Natural killer cell (primary cell): ENCODE measurements around the gene IREB2. TPM values are rescaled to one million over a fixed set of nuclear protein-coding genes. Genes with fewer than 3 reads are reported as not detected.

Experiments used
- ATAC-seq, 3 donors: fragments of 150-1000 bp in 2 of 3; fragments of 200-7000 bp in 1 of 3; cut with Tn5 transposase; 1 replicate in 1 of 3; 2 replicates in 2 of 3; pipeline ENCODE4 v1.10.0; 2021; ENCODE audit warnings: mild to moderate bottlenecking in 2 of 3, moderate library complexity in 2 of 3
- DNase-seq, 2 donors: peaks; one replicate each; pipeline versions ENCODE4 v3.0.0 to v3.0.0-alpha.2; 2013 to 2021; ENCODE audit warnings: mixed read lengths in 1 of 2
- H3K27ac ChIP-seq: one replicate; pipeline ENCODE4 v1.5.1; 2013; ENCODE audit warnings: mild to moderate bottlenecking, low read length
- H3K27me3 ChIP-seq: one replicate; pipeline ENCODE4 v1.6.1; 2013; ENCODE audit warnings: low read length; ENCODE audit not compliant: control insufficient read depth, insufficient read depth
- H3K36me3 ChIP-seq: one replicate; pipeline ENCODE4 v1.6.1; 2013; ENCODE audit warnings: low read length; ENCODE audit not compliant: control insufficient read depth, insufficient read depth
- H3K4me1 ChIP-seq: one replicate; pipeline ENCODE4 v1.6.1; 2013; ENCODE audit warnings: low read length; ENCODE audit not compliant: control insufficient read depth, insufficient read depth
- H3K4me3 ChIP-seq: one replicate; pipeline ENCODE4 v1.5.1; 2013; ENCODE audit warnings: low read length
- H3K9me3 ChIP-seq: one replicate; pipeline ENCODE4 v1.6.1; 2013; ENCODE audit warnings: low read length; ENCODE audit not compliant: control insufficient read depth, insufficient read depth
- H3K27ac Mint-ChIP-seq, 2 donors: one replicate each; pipeline ENCODE4 v1.8.0; 2022; ENCODE audit warnings: mild to moderate bottlenecking in 2 of 2, mixed read lengths in 2 of 2, moderate library complexity in 1 of 2
- H3K27me3 Mint-ChIP-seq, 2 donors: one replicate each; pipeline ENCODE4 v1.8.0; 2022; ENCODE audit warnings: low read depth in 2 of 2, mixed read lengths in 2 of 2
- H3K36me3 Mint-ChIP-seq: one replicate; pipeline ENCODE4 v1.8.0; 2022; ENCODE audit warnings: mixed read lengths
- H3K4me1 Mint-ChIP-seq, 2 donors: one replicate each; pipeline ENCODE4 v1.8.0; 2022; ENCODE audit warnings: mixed read lengths in 2 of 2
- H3K4me3 Mint-ChIP-seq: one replicate; pipeline ENCODE4 v1.8.0; 2022; ENCODE audit warnings: mild to moderate bottlenecking, moderate library complexity, mixed read lengths
- H3K9me3 Mint-ChIP-seq, 2 donors: one replicate each; pipeline ENCODE4 v1.8.0; 2022; ENCODE audit warnings: mixed read lengths in 2 of 2
- CTCF ChIP-seq: fragments of 200-600 bp; IDR thresholded peaks from one replicate; pipeline ENCODE4 v1.8.0; 2022; ENCODE audit warnings: antibody characterized with exemption
- WGBS: methylation state at CpG from one replicate; pipeline ENCODE4 v1.1.7; 2013; ENCODE audit warnings: missing lambda C conversion rate; ENCODE audit not compliant: insufficient coverage; 5-methylcytosine and 5-hydroxymethylcytosine counted together
- intact Hi-C: fragments of 100-400 bp; cut with micrococcal nuclease; formaldehyde crosslinking; loops from one replicate; pipeline ENCODE4 v1.14.2; 2022
- total RNA-seq, 4 donors: library from RNA; stranded (reverse); fragments of 120-200 nt in 1 of 4; gene quantifications; one replicate each; pipeline versions ENCODE4 v1.2.3 to v1.2.4, GENCODE V29; 2013 to 2022

The IREB2 gene
- total RNA-seq, 3 donors from 2014 or later (not counting 1 experiment from before 2014, with no cell fraction given), result 84.9 to 121 (median 99.0) TPM

GRCh38 chr15:78389738-78390137 is 48.3 kb upstream of the IREB2 start:
- intact Hi-C loops, result no loop called here
- DNase-seq, result no peak
- no peaks in the 10 kb centered on the region for H3K9me3 ChIP-seq
- H3K4me3 Mint-ChIP-seq, result no peak overlapping the region
- no peak for ATAC-seq
- H3K36me3 Mint-ChIP-seq, result no peaks in the 10 kb centered on the region
- no peaks in the 10 kb centered on the region for H3K9me3 Mint-ChIP-seq
- no peaks in the 10 kb centered on the region for H3K4me1 Mint-ChIP-seq
- 92% methylated on average over 2 of the region's 2 CpGs for WGBS
- no peak overlapping the region for H3K4me3 ChIP-seq
- H3K4me1 ChIP-seq, result no peaks in the 10 kb centered on the region
- TF ChIP-seq CTCF, result no peak
- H3K27me3 ChIP-seq, result no peaks in the 10 kb centered on the region
- H3K36me3 ChIP-seq, result no peaks in the 10 kb centered on the region
- no peak overlapping the region for H3K27ac Mint-ChIP-seq
- peaks cover 20 to 28% of the 10 kb centered on the region in 2 donors for H3K27me3 Mint-ChIP-seq
- no peak overlapping the region for H3K27ac ChIP-seq

GRCh38 chr15:78390242-78390641 is 47.8 kb upstream of the IREB2 start:
- Mint-ChIP-seq H3K27me3 (peaks cover 15 to 23% of the 10 kb centered on the region in 2 donors), H3K36me3 (no peaks in the 10 kb centered on the region), H3K27ac (no peak overlapping the region), H3K4me3 (no peak overlapping the region), H3K4me1 (no peaks in the 10 kb centered on the region), H3K9me3 (no peaks in the 10 kb centered on the region)
- ATAC-seq, result no peak
- H3K27me3 ChIP-seq, result no peaks in the 10 kb centered on the region
- H3K27ac ChIP-seq, result no peak overlapping the region
- H3K9me3 ChIP-seq, result no peaks in the 10 kb centered on the region
- H3K4me3 ChIP-seq, result no peak overlapping the region
- TF ChIP-seq CTCF, result no peak
- WGBS, result 80% methylated on average over 1 of the region's 1 CpG
- no peaks in the 10 kb centered on the region for H3K4me1 ChIP-seq
- H3K36me3 ChIP-seq, result no peaks in the 10 kb centered on the region
- DNase-seq, result no peak
- intact Hi-C loops, result no loop called here

GRCh38 chr15:78390826-78391225 is 47.2 kb upstream of the IREB2 start:
- WGBS, result 79% methylated on average over 3 of the region's 3 CpGs
- no peak overlapping the region for H3K27ac Mint-ChIP-seq
- Histone ChIP-seq H3K36me3 (no peaks in the 10 kb centered on the region), H3K9me3 (no peaks in the 10 kb centered on the region), H3K27me3 (no peaks in the 10 kb centered on the region), H3K27ac (no peak overlapping the region), H3K4me3 (no peak overlapping the region), H3K4me1 (no peaks in the 10 kb centered on the region)
- H3K27me3 Mint-ChIP-seq, result peaks cover 9 to 19% of the 10 kb centered on the region in 2 donors
- no peaks in the 10 kb centered on the region for H3K4me1 Mint-ChIP-seq
- no peak for TF ChIP-seq CTCF
- DNase-seq (no peak), ATAC-seq (no peak)
- intact Hi-C loops, result no loop called here
- no peaks in the 10 kb centered on the region for H3K36me3 Mint-ChIP-seq
- no peaks in the 10 kb centered on the region for H3K9me3 Mint-ChIP-seq
- no peak overlapping the region for H3K4me3 Mint-ChIP-seq

- H3K4me1 Mint-ChIP-seq, result peaks cover 2 to 5% of the 10 kb centered on the region in 2 donors
- H3K4me3 Mint-ChIP-seq, result no peak overlapping the region
- no peaks in the 10 kb centered on the region for H3K9me3 ChIP-seq
- no peak overlapping the region for H3K27ac ChIP-seq
- no peak overlapping the region for H3K27ac Mint-ChIP-seq
- intact Hi-C loops, result no loop called here
- no peaks in the 10 kb centered on the region for H3K4me1 ChIP-seq
- ATAC-seq, result no peak
- H3K36me3 Mint-ChIP-seq, result no peaks in the 10 kb centered on the region
- no peak for DNase-seq
- no peaks in the 10 kb centered on the region for H3K27me3 ChIP-seq
- H3K27me3 Mint-ChIP-seq, result peaks cover under 1 to 12% of the 10 kb centered on the region in 2 donors
- no peak for TF ChIP-seq CTCF
- H3K4me3 ChIP-seq, result no peak overlapping the region
- WGBS, result 97% methylated on average over 3 of the region's 3 CpGs
- H3K36me3 ChIP-seq, result no peaks in the 10 kb centered on the region
- H3K9me3 Mint-ChIP-seq, result no peaks in the 10 kb centered on the region
Observed at GRCh38 chr15:78391781-78392180, 46.2 kb upstream of the IREB2 start.
